HCT116 (cell line): ENCODE measurements around the gene SESN1. TPM values are rescaled to one million over a fixed set of nuclear protein-coding genes. Genes with fewer than 3 reads are reported as not detected.

Experiments
- ATAC-seq: fragments of 200-7000 bp; cut with Tn5 transposase; 2 replicates; pipeline ENCODE4 v1.9.1; 2020; ENCODE audit warnings: mild to moderate bottlenecking, moderate library complexity
- BruUV-seq: library from RNA; stranded (reverse); fragments of 400-500 nt; replicated peaks from 2 replicates; lab custom pipeline; 2021; lab: Mats Ljungman, UMichigan
- CTCF ChIA-PET: fragments of 300-600 bp; sonication (Branson Sonifier 250); formaldehyde crosslinking; loops from one replicate; lab custom pipeline; 2021; ENCODE audit warnings: antibody characterized with exemption; lab: Charles Lee
- POLR2A ChIA-PET: fragments of 300-600, 350-600 bp; sonication (Branson Sonifier 250); formaldehyde crosslinking; loops from one replicate; lab custom pipeline; 2021; ENCODE audit warnings: antibody characterized with exemption; lab: Charles Lee
- RAD21 ChIA-PET, 2 experiments: fragments of 300-600 bp; sonication (Branson Sonifier 250); formaldehyde crosslinking; loops; one replicate each; lab custom pipeline; 2023; ENCODE audit warnings: low total read pairs in 2 of 2; ENCODE audit not compliant: uncharacterized antibody in 2 of 2, unreplicated experiment in 2 of 2, low non-redundant PET in 1 of 2; lab: Charles Lee
- DNase-seq: peaks from one replicate; pipeline ENCODE4 v3.0.0-alpha.2; 2010; ENCODE audit warnings: low read depth, low spot score
- H2AFZ ChIP-seq: fragments of 200-600 bp; shearing (Covaris generic), sonication (generic); 2 replicates; pipeline ENCODE4 v1.6.1; 2017; ENCODE audit warnings: low read depth, mixed run types, mixed read lengths, antibody characterized with exemption, low read length; ENCODE audit not compliant: poor library complexity, severe bottlenecking
- H3K27ac ChIP-seq: 2 replicates; pipeline ENCODE4 v1.5.1; 2012; ENCODE audit warnings: low read depth, low read length
- H3K27me3 ChIP-seq: fragments of 200-600 bp; sonication (generic); 2 replicates; pipeline ENCODE4 v1.6.1; 2016; ENCODE audit warnings: mixed run types, low read length, mixed read lengths; ENCODE audit not compliant: insufficient read depth
- H3K36me3 ChIP-seq, 2 experiments: fragments of 200-500 bp in 1 of 2; fragments of 200-600 bp in 1 of 2; sonication (Bioruptor generic) in 1 of 2; sonication (generic) in 1 of 2; 2 replicates each; pipeline versions ENCODE4 v1.5.1 to v1.6.1; 2014 to 2016; ENCODE audit warnings: low read length in 2 of 2, inconsistent platforms in 1 of 2, mixed read lengths in 1 of 2, mixed run types in 1 of 2; ENCODE audit not compliant: insufficient read depth in 2 of 2, control insufficient read depth in 1 of 2
- H3K4me1 ChIP-seq, 2 experiments: fragments of 200-600 bp in 1 of 2; sonication (generic) in 1 of 2; 2 replicates each; pipeline versions ENCODE4 v1.5.1 to v1.6.1; 2012 to 2017; ENCODE audit warnings: low read length in 2 of 2, inconsistent platforms in 1 of 2, mild to moderate bottlenecking in 1 of 2, mixed read lengths in 1 of 2, mixed run types in 1 of 2, moderate library complexity in 1 of 2; ENCODE audit not compliant: insufficient read depth in 2 of 2, control insufficient read depth in 1 of 2
- H3K4me2 ChIP-seq: fragments of 200-600 bp; sonication (generic); 2 replicates; pipeline ENCODE4 v1.6.1; 2017; ENCODE audit warnings: mixed run types, low read length, mixed read lengths
- H3K4me3 ChIP-seq, 2 experiments: fragments of 200-600 bp in 1 of 2; sonication (generic) in 1 of 2; replicated peaks in 1 of 2; 2 replicates each; pipeline ENCODE4 v1.5.1; 2011 to 2016; ENCODE audit warnings: low read length in 2 of 2, control low read depth in 1 of 2, low read depth in 1 of 2, mild to moderate bottlenecking in 1 of 2, mixed read lengths in 1 of 2, mixed run types in 1 of 2
- H3K79me2 ChIP-seq: fragments of 200-600 bp; sonication (generic); 2 replicates; pipeline ENCODE4 v1.6.1; 2017; ENCODE audit warnings: mild to moderate bottlenecking, mixed run types, low read length, moderate library complexity, mixed read lengths; ENCODE audit not compliant: insufficient read depth
- H3K9ac ChIP-seq: fragments of 200-600 bp; sonication (generic); 2 replicates; pipeline ENCODE4 v1.6.1; 2016; ENCODE audit warnings: low read length, mixed read lengths
- H3K9me2 ChIP-seq: fragments of 200-600 bp; sonication (generic), shearing (Covaris generic); 2 replicates; pipeline ENCODE4 v1.6.1; 2017; ENCODE audit warnings: mixed run types, mild to moderate bottlenecking, moderate library complexity; ENCODE audit not compliant: insufficient read depth
- H3K9me3 ChIP-seq, 2 experiments: fragments of 200-500 bp in 1 of 2; fragments of 200-600 bp in 1 of 2; sonication (Bioruptor generic) in 1 of 2; sonication (generic) in 1 of 2; 2 replicates each; pipeline ENCODE4 v1.6.1; 2014 to 2017; ENCODE audit warnings: low read length in 2 of 2, mixed read lengths in 2 of 2, inconsistent platforms in 1 of 2, low read depth in 1 of 2, mild to moderate bottlenecking in 1 of 2, mixed run types in 1 of 2, moderate library complexity in 1 of 2; ENCODE audit not compliant: control insufficient read depth in 1 of 2, insufficient read depth in 1 of 2
- H4K20me1 ChIP-seq: fragments of 200-600 bp; sonication (generic), shearing (Covaris generic); 2 replicates; pipeline ENCODE4 v1.6.1; 2017; ENCODE audit warnings: mixed run types, mild to moderate bottlenecking, moderate library complexity; ENCODE audit not compliant: insufficient read depth
- CEBPB ChIP-seq: IDR thresholded peaks from 2 replicates; pipeline ENCODE4 v1.6.1; 2012; ENCODE audit warnings: low read depth
- CTCF ChIP-seq, 3 experiments: fragments of 200-600 bp in 1 of 3; sonication (generic) in 1 of 3; IDR thresholded peaks in 2 of 3; conservative IDR thresholded peaks in 1 of 3; 2 replicates each; pipeline ENCODE4 v1.5.1; 2012 to 2017; ENCODE audit warnings: low read depth in 2 of 3, low read length in 2 of 3, antibody characterized with exemption in 1 of 3, borderline replicate concordance in 1 of 3, control low read depth in 1 of 3, mild to moderate bottlenecking in 1 of 3, mixed read lengths in 1 of 3, mixed run types in 1 of 3, moderate library complexity in 1 of 3; ENCODE audit not compliant: insufficient read depth in 1 of 3
- EGR1 ChIP-seq: IDR thresholded peaks from 2 replicates; pipeline ENCODE4 v1.6.1; 2012; ENCODE audit warnings: low read depth
- POLR2A ChIP-seq: IDR thresholded peaks from 2 replicates; pipeline ENCODE4 v1.7.0; 2011; ENCODE audit warnings: borderline replicate concordance; ENCODE audit not compliant: insufficient read depth, insufficient read length; ENCODE audit errors: extremely low read depth
- POLR2AphosphoS5 ChIP-seq: IDR thresholded peaks from 2 replicates; pipeline ENCODE4 v1.6.1; 2011; ENCODE audit warnings: mild to moderate bottlenecking, low read depth, low read length, moderate library complexity
- YY1 ChIP-seq: IDR thresholded peaks from 2 replicates; pipeline ENCODE4 v1.6.1; 2011; ENCODE audit warnings: low read length, low read depth, moderate library complexity, mild to moderate bottlenecking; ENCODE audit not compliant: insufficient replicate concordance; ENCODE audit errors: extremely low read depth
- ZBTB33 ChIP-seq: IDR thresholded peaks from 2 replicates; pipeline ENCODE4 v1.6.1; 2011; ENCODE audit warnings: mild to moderate bottlenecking, low read length, moderate library complexity; ENCODE audit not compliant: insufficient replicate concordance; ENCODE audit errors: extremely low read depth
- ZFX ChIP-seq: fragments of 450-650 bp; IDR thresholded peaks from 2 replicates; pipeline ENCODE4 v1.6.1; 2017
- ZNF274 ChIP-seq: fragments of 200-500 bp; sonication (Bioruptor generic); IDR thresholded peaks from 2 replicates; pipeline ENCODE4 v1.6.1; 2014; ENCODE audit warnings: mild to moderate bottlenecking, low read depth, low read length, inconsistent platforms
- intact Hi-C: fragments of 100-400 bp; cut with micrococcal nuclease; formaldehyde crosslinking; loops from 2 replicates; pipeline ENCODE4 v1.10.0; 2022
- total RNA-seq: library from RNA; stranded (reverse); gene quantifications from one replicate; pipeline ENCODE4 v1.2.1, GENCODE V29; 2021; ENCODE audit not compliant: unreplicated experiment

Gene SESN1
- total RNA-seq, 1 experiment from 2014 or later = 9.3 TPM

GRCh38 chr6:109019911-109020310, 74.7 kb downstream of the SESN1 start:
- RAD21 ChIA-PET = no interaction called here
- no peaks in the 10 kb centered on the region for H3K36me3 ChIP-seq
- no peaks in the 10 kb centered on the region for H3K9me2 ChIP-seq
- intact Hi-C loops = no loop called here
- H3K4me3 ChIP-seq = no peak overlapping the region
- TF ChIP-seq POLR2AphosphoS5 (no peak), CTCF (IDR thresholded peaks at IDR 0.05 in 2 of 3, conservative IDR thresholded peaks at IDR 0.05 in 1 of 3; ENCODE audit: borderline replicate concordance in 1 of 3, insufficient read depth in 1 of 3, low read depth in 2 of 3, low read length in 2 of 3) (no peak), ZNF274 (no peak), POLR2A (no peak), CEBPB (no peak), YY1 (no peak), EGR1 (no peak), ZFX (no peak), ZBTB33 (no peak)
- H3K27me3 ChIP-seq = no peaks in the 10 kb centered on the region
- no peaks in the 10 kb centered on the region for H3K4me1 ChIP-seq
- BruUV-seq = no TSS peak
- POLR2A ChIA-PET = no interaction called here
- no peak overlapping the region for H3K9ac ChIP-seq
- DNase-seq (no peak), ATAC-seq (no peak)
- no peak overlapping the region for H3K27ac ChIP-seq
- CTCF ChIA-PET = no interaction called here
- H4K20me1 ChIP-seq = no peaks in the 10 kb centered on the region
- no peaks in the 10 kb centered on the region for H3K79me2 ChIP-seq
- no peak overlapping the region for H3K4me2 ChIP-seq
- H3K9me3 ChIP-seq = no peaks in the 10 kb centered on the region
- H2AFZ ChIP-seq = no peak overlapping the region
